ENCODE measurements around the gene MPG.

MPG gene

DNA sequence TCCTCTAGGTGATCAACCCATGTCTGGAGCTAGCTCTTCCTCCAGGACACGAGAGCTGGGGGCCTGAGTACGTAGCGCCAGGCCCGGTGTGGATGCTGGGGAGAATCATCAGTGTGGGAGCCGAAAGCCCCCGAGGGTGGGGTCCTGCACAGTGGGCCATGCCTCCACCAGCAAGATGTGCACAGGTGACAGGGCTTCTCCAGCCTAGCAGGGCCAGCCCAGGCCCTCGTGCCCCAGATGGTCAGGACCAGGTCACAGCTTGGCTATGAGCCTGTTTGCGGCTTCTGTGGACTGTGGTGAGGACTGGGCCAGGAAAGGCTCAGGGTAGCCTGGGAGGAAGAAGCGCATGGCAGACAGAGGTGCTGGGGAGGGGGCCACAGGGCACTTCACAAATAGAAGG lies 7.8 kb downstream of the MPG start:
- peak; percentile 15 for DNase-seq

GRCh38 chr16:86483-86952 lies 8.5 kb downstream of the MPG start:
- no peak for DNase-seq

DNA sequence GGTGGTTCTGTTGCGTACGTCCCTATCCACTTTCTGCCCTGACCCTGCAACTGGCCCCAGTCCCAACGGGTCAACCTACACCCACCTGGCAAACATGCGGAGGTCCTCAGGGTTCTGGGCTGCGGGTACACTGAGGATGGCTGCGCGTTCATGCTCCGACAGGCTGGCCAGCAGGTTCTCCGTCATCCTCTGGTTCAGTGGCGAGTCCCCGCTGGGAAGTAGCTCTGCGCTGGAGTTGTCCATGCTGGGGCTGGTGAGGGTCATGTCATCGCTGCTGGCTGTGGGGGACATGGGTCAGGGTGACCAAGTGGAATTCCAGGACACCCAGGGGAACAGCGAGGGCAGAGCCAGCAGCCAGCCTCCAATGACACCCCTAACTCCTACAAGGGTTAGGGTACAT lies 10.6 kb downstream of the MPG start:
- no peak for DNase-seq

GRCh38 chr16:89391-90302 lies 11.6 kb downstream of the MPG start:
- DNase-seq: no peak

- DNase-seq: no peak
Observed at GRCh38 chr16:91484-91883, 13.5 kb downstream of the MPG start.

DNA sequence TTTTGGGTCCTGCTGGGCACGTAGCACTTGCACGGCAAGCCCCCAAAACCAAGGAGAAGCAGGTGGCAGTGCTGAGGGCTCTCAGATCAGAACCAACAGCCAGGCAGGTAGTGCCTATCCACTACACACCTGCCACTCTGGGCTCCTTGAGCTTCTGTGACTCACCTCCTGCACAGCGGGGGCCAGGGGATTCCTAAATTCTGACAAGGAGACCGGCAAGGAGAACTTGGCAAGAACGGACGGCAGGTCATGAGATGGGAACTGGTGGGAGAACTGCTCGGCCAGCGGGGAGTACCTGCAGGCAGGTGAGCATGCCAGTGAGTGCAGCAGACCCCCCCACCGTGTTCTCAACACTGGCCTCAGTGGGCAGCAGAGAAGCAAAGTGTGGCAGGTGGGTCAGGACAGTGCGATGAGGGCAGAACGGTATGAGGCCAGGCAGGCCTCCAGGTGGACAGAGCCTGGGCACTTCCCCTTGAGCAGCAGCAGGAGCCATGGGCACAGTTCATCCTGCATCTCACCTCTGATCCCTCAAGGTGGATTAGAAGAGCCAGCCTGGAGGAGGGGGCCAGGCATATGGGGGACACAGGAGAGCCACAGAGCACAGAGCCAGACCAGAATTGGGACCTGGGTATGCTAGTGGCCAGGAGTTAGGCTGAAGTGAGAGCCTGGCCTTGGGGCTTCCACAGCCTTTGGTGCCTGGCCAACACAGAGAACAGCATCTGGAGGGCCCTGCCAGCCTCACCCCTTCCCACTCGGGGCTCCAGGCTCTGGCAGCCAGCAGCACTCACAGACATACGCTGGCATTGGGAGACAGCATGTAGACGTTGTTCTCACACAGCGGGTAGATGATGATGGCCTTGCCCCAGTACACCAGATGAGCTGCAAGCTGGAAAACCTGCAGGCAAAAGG lies 14.7 kb downstream of the MPG start:
- DNase-seq: no peak

DNA sequence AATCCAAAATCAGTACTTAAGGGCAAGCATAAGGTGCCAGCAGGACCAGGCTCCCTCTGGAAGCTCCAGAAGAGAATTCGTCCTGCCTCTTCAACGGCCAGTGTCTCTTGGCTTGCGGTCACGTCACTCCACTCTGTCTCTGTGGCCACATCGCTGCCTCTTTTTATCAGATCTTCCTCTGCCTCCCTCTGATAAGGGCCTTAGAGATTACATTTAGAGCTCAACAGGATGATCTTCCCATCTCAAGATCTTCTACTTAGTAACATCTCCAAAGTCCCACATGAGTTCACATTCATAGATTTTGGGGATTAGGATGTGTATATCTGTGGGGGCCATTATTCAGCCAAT lies 16.9 kb downstream of the MPG start:
- no peak for DNase-seq

GRCh38 chr16:96935-97381 lies 18.9 kb downstream of the MPG start:
- peak; percentile 87 for DNase-seq

GRCh38 chr16:97822-98221 lies 19.8 kb downstream of the MPG start:
- no peak for DNase-seq

DNA sequence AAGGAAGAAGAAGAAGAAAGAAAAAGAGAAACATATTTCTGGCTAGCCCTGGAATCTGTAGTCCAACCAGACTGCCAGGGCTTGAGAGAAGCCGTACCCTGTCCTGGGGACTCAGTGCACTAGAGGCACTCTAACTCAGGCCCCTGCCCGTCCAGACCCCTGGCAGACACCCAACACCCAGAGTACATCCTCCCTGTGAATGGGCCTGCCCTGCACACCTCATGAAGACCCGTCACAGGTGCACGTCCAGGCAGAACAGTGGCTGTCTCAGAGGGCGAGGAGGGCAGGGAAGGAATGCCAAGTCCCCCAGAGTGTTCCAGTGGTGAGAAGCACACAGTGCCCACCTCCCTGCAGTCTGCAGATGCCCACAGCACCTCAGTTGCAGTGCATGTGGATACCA lies 23.0 kb downstream of the MPG start:
- DNase-seq: no peak

GRCh38 chr16:101586-101985 lies 23.6 kb downstream of the MPG start:
- no peak for DNase-seq

DNA sequence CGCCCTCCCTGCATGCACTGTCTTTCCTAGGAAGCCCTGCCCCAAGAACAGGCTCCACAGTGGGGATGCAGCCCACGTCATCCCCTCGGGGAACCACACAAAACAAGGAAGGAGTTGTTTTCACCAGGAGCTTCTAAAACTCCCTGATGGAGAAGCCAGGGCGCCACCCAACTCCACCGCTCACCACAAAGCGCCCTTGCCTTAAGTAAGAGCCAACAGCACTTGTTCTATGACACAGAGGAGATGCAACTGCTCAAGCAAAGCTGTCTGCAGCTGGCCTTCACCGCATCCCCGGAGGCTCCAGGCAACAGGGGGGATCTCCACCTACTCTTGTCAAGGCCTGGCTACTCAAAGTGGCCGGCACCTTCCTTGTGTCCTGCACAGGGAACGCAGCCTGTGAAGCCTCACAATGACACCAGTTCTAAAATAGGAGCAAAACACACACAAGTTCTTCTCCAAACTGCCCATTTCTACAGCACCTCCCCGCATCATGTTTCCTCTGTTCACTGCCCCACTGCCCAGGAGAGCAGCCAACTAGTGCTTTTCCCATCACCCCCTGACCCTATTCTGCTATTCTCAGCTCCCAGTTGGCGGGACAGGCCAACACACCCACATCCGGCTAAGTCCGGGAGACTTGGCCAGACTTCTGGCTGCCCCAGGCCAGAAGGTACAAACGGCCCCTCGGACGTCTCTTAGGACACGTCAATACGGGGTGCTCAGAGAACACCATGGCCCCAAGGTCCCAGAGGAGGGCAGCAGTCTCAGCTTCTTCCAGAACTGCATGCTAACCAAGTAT lies 24.2 kb downstream of the MPG start:
- no peak for DNase-seq

DNA sequence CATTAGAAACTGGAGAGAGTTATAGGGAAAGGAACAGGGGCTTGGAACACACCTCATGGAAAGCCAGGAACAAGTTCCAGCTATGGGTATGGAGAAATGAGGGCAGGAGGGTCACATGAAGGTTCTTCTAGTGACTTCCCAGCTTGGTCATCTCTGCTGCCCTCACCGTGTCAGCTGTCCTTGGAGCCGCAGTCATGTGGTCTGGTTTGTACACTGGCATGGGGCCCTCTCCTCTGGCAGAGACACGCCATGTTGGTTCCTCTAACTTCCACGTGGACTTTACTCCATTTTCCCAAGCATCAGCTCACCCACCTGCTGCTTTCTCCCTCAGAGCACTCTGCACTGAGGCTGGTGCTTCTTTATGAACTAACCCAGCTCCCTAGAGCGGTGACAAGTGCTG lies 26.3 kb downstream of the MPG start:
- no peak for DNase-seq

DNA sequence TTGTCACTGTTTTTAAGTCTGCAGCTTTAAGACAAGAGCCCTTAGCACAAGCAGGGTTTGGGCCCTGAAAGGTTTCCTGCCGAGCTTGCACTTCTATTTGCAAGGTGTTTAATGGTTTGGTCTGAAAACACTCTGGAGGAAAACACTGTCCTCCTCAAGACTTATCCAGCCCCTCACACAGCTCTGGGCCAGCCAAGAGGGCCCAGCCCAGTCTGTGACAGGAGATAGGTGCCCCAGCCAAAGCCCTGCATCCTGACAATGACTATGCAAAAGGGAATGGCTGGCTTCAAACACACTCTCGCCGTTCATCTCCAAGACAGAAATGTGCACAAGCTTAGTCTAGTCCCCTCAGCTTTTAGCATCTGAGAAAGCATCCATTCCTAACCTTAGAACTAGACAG lies 26.9 kb downstream of the MPG start:
- no peak for DNase-seq

- no peak for DNase-seq
Observed at GRCh38 chr16:105521-105920, 27.5 kb downstream of the MPG start.

- peak; percentile 45 for DNase-seq
Observed at GRCh38 chr16:106623-107324, 28.7 kb downstream of the MPG start.

- DNase-seq: no peak
Observed at GRCh38 chr16:112153-112840, 34.3 kb downstream of the MPG start.

GRCh38 chr16:114327-114726 lies 36.3 kb downstream of the MPG start:
- DNase-seq: no peak

DNA sequence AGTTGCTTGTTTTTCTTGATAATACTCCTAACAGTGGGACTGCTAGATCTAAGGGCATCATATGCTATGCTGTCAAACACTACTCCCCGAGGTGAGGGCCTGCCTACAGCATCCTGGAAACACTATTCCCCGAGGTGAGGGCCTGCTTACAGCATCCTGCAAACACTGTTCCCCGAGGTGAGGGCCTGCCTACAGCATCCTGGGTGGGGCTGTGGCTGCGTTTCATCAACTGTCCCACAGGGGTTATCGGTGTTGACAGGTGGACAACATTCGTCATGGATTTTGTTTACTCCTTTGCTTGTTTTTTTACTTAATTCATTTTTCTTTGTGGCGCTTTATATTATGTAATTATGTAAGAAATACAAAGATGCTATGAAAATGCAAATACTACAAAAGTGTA lies 38.0 kb downstream of the MPG start:
- DNase-seq: no peak

DNA sequence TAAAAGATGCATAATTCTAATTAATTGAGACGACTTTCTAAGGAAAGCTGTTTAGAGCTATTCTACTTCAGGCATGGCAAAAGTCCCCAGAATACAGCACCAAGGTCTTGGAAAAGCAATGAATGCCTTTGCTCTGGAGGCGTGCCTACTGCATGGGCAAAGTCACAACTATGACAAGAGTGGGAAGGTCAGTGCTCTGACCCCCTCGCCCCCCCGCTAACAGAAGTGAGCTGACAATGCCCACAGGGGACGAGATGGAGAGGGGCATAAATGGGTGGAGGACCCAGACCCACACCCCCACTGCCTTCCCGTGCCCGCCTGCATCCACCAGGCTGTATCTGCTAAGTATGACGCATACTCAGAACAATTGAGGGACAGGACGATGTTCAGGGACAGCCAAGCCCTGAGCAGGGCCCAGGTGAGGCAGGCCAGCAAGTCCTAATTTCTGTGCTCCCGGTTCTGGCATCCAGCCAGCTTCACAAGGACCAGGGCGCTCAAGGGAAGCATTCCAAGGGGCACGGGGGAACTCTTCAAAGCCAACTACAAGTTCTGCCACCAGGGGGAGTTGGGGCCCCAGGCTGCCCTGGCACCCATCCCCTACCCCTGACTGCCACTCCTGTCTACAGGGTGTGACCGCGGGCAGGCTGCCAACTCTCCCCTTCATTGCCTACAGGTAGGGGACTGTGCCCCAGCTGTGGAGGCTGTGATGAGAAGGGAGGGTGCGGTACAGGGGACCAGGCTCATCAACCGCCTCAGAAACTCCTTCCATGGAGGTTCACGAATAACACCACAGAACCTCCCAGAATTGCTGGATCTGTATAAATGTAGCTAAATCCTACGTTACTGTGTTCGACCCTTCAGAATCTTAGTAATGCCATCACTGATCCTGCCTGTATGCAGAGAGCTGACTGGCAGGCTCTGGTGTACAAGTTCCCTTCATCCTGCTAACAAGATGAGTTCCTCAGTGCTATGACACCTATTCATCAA lies 39.6 kb downstream of the MPG start:
- peak; percentile 52 for DNase-seq
